Liver (tissue), 9 donors: Measurements from ENCODE around the gene SPCS3. TPM values are rescaled to one million over a fixed set of nuclear protein-coding genes. Genes with fewer than 3 reads are reported as not detected.

Experiments used
- DNase-seq: peaks from one replicate; pipeline ENCODE4 v3.0.0-alpha.2; 2017; ENCODE audit warnings: low spot score
- H3K27ac ChIP-seq, 2 donors: one replicate each; pipeline ENCODE4 v1.7.0; 2013; ENCODE audit warnings: inconsistent platforms in 2 of 2, low read length in 2 of 2, control low read depth in 1 of 2, low read depth in 1 of 2, mild to moderate bottlenecking in 1 of 2
- H3K27me3 ChIP-seq, 4 donors: one replicate each; pipeline versions ENCODE4 v1.6.1 to v1.7.0; 2013; ENCODE audit warnings: low read length in 3 of 4, inconsistent platforms in 1 of 4, mild to moderate bottlenecking in 1 of 4, moderate library complexity in 1 of 4; ENCODE audit not compliant: control insufficient read depth in 4 of 4, insufficient read depth in 4 of 4
- H3K36me3 ChIP-seq, 4 donors: one replicate each; pipeline versions ENCODE4 v1.6.1 to v1.7.0; 2013; ENCODE audit warnings: low read length in 3 of 4, mild to moderate bottlenecking in 3 of 4, low read depth in 1 of 4, moderate library complexity in 1 of 4; ENCODE audit not compliant: control insufficient read depth in 4 of 4, insufficient read depth in 3 of 4
- H3K4me1 ChIP-seq, 4 donors: one replicate each; pipeline versions ENCODE4 v1.6.1 to v1.7.0; 2013; ENCODE audit warnings: low read length in 3 of 4, mild to moderate bottlenecking in 3 of 4, moderate library complexity in 1 of 4; ENCODE audit not compliant: control insufficient read depth in 4 of 4, insufficient read depth in 4 of 4
- H3K4me3 ChIP-seq, 3 donors: one replicate each; pipeline versions ENCODE4 v1.6.1 to v1.7.0; 2013; ENCODE audit warnings: low read length in 3 of 3, control low read depth in 1 of 3, low read depth in 1 of 3, mild to moderate bottlenecking in 1 of 3
- H3K9ac ChIP-seq, 2 donors: one replicate each; pipeline ENCODE4 v1.7.0; 2013; ENCODE audit warnings: low read length in 2 of 2, mild to moderate bottlenecking in 2 of 2, moderate library complexity in 2 of 2, control low read depth in 1 of 2, low read depth in 1 of 2
- H3K9me3 ChIP-seq, 4 donors: one replicate each; pipeline versions ENCODE4 v1.6.1 to v1.7.0; 2013; ENCODE audit warnings: low read length in 3 of 4; ENCODE audit not compliant: control insufficient read depth in 4 of 4
- EGR1 ChIP-seq, 2 donors: IDR thresholded peaks; 2 replicates each; pipeline ENCODE4 v1.6.1; 2016 to 2018; ENCODE audit warnings: antibody characterized with exemption in 2 of 2, low read depth in 2 of 2
- FOXA1 ChIP-seq: IDR thresholded peaks from 2 replicates; pipeline ENCODE4 v1.6.1; 2016; ENCODE audit warnings: antibody characterized with exemption
- FOXA2 ChIP-seq: IDR thresholded peaks from 2 replicates; pipeline ENCODE4 v1.6.1; 2016; ENCODE audit warnings: antibody characterized with exemption
- GABPA ChIP-seq, 2 donors: IDR thresholded peaks in 1 of 2; conservative IDR thresholded peaks in 1 of 2; 2 replicates each; pipeline ENCODE4 v1.6.1; 2016; ENCODE audit warnings: antibody characterized with exemption in 2 of 2, mild to moderate bottlenecking in 1 of 2, moderate library complexity in 1 of 2
- HNF4A ChIP-seq, 2 donors: conservative IDR thresholded peaks; 2 replicates each; pipeline ENCODE4 v1.6.1; 2016; ENCODE audit warnings: antibody characterized with exemption in 2 of 2, mild to moderate bottlenecking in 2 of 2
- HNF4G ChIP-seq: IDR thresholded peaks from 2 replicates; pipeline ENCODE4 v1.6.1; 2016; ENCODE audit warnings: antibody characterized with exemption
- JUND ChIP-seq, 2 donors: IDR thresholded peaks; 2 replicates each; pipeline ENCODE4 v1.6.1; 2016; ENCODE audit warnings: antibody characterized with exemption in 2 of 2
- NR2F2 ChIP-seq: IDR thresholded peaks from 2 replicates; pipeline ENCODE4 v1.6.1; 2016; ENCODE audit warnings: antibody characterized with exemption
- RAD21 ChIP-seq, 2 donors: IDR thresholded peaks; 2 replicates each; pipeline ENCODE4 v1.6.1; 2016; ENCODE audit warnings: antibody characterized with exemption in 2 of 2, mild to moderate bottlenecking in 2 of 2
- RXRA ChIP-seq, 2 donors: IDR thresholded peaks; 2 replicates each; pipeline ENCODE4 v1.6.1; 2017 to 2018; ENCODE audit warnings: antibody characterized with exemption in 2 of 2, mild to moderate bottlenecking in 1 of 2
- SP1 ChIP-seq: IDR thresholded peaks from 2 replicates; pipeline ENCODE4 v1.6.1; 2018; ENCODE audit warnings: antibody characterized with exemption, mild to moderate bottlenecking
- TAF1 ChIP-seq: conservative IDR thresholded peaks from 2 replicates; pipeline ENCODE4 v1.6.1; 2016; ENCODE audit warnings: antibody characterized with exemption, mild to moderate bottlenecking
- YY1 ChIP-seq: IDR thresholded peaks from 2 replicates; pipeline ENCODE4 v1.6.1; 2016; ENCODE audit warnings: antibody characterized with exemption, mild to moderate bottlenecking
- WGBS: extraction: QIAGEN DNeasy Blood & Tissue Kit; methylation state at CpG from one replicate; pipeline ENCODE4 v1.1.7; 2013; 5-methylcytosine and 5-hydroxymethylcytosine counted together
- polyA plus RNA-seq, 2 donors: library from polyadenylated mRNA; stranded (reverse) in 1 of 2; unstranded in 1 of 2; fragments of 200-250 nt in 1 of 2; fragments of >200 nt in 1 of 2; fragmentation: Nextera tagmentation in 1 of 2; extraction: Ambion mirVana in 1 of 2; gene quantifications; one replicate each; pipeline versions ENCODE4 v1.2.1 to v1.2.3, GENCODE V29; 2013 to 2015
- total RNA-seq, 2 donors: library from RNA; depleted of rRNA; stranded (reverse); fragments of >200 nt; gene quantifications; one replicate each; pipeline ENCODE4 v1.2.3, GENCODE V29; 2014
- TF ChIP-seq, protein P1 (sequence below): IDR thresholded peaks from 2 replicates; pipeline ENCODE4 v1.6.1; 2016; ENCODE audit warnings: antibody characterized with exemption
- TF ChIP-seq, protein P2 (sequence below): IDR thresholded peaks from 2 replicates; pipeline ENCODE4 v1.6.1; 2016; ENCODE audit warnings: antibody characterized with exemption
- TF ChIP-seq, protein P3 (sequence below): IDR thresholded peaks from 2 replicates; pipeline ENCODE4 v1.6.1; 2016; ENCODE audit warnings: antibody characterized with exemption, mild to moderate bottlenecking
- TF ChIP-seq, protein P4 (sequence below): IDR thresholded peaks from 2 replicates; pipeline ENCODE4 v1.6.1; 2016; ENCODE audit warnings: antibody characterized with exemption
- donor health status: healthy.
- donor health status: healthy.
- donor health status: healthy.
- donor health status: healthy.
- donor health status: healthy.

The SPCS3 gene
- total and polyA plus RNA-seq, 4 donors, result 54.0 to 79.4 (median 63.0) TPM

DNA sequence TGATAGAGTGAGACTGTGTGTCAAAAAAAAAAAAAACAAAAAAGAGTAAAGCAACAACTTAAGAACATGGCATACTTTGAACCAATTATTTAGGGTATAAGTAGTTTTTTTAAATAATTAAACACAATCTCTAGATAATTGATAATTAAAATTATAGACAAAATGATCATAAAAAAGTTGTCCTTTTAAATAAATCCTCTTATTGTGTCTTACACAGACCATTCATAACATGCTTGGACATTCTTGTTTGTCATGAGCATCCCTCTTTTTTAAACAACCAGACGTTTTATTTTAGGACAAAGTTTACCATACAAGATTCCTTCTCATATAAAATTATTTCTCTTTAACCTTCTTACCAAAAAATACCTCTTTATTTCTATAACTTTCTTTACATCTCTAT is 35.1 kb downstream of the SPCS3 start:
- Histone ChIP-seq H3K9ac (no peak overlapping the region), H3K27ac (no peak overlapping the region), H3K4me1 (no peaks in the 10 kb centered on the region), H3K4me3 (no peak overlapping the region), H3K36me3 (no peaks in the 10 kb centered on the region), H3K27me3 (no peaks in the 10 kb centered on the region), H3K9me3 (no peaks in the 10 kb centered on the region)
- DNase-seq, result no peak
- TF ChIP-seq, protein P1, sequence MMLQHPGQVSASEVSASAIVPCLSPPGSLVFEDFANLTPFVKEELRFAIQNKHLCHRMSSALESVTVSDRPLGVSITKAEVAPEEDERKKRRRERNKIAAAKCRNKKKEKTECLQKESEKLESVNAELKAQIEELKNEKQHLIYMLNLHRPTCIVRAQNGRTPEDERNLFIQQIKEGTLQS, result no peak
- TF ChIP-seq, protein P2, sequence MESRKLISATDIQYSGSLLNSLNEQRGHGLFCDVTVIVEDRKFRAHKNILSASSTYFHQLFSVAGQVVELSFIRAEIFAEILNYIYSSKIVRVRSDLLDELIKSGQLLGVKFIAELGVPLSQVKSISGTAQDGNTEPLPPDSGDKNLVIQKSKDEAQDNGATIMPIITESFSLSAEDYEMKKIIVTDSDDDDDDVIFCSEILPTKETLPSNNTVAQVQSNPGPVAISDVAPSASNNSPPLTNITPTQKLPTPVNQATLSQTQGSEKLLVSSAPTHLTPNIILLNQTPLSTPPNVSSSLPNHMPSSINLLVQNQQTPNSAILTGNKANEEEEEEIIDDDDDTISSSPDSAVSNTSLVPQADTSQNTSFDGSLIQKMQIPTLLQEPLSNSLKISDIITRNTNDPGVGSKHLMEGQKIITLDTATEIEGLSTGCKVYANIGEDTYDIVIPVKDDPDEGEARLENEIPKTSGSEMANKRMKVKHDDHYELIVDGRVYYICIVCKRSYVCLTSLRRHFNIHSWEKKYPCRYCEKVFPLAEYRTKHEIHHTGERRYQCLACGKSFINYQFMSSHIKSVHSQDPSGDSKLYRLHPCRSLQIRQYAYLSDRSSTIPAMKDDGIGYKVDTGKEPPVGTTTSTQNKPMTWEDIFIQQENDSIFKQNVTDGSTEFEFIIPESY, result no peak
- TF ChIP-seq HNF4A (conservative IDR thresholded peaks at IDR 0.05), result no peak
- no peak for TF ChIP-seq JUND (IDR thresholded peaks at IDR 0.05)
- TF ChIP-seq, protein P3, sequence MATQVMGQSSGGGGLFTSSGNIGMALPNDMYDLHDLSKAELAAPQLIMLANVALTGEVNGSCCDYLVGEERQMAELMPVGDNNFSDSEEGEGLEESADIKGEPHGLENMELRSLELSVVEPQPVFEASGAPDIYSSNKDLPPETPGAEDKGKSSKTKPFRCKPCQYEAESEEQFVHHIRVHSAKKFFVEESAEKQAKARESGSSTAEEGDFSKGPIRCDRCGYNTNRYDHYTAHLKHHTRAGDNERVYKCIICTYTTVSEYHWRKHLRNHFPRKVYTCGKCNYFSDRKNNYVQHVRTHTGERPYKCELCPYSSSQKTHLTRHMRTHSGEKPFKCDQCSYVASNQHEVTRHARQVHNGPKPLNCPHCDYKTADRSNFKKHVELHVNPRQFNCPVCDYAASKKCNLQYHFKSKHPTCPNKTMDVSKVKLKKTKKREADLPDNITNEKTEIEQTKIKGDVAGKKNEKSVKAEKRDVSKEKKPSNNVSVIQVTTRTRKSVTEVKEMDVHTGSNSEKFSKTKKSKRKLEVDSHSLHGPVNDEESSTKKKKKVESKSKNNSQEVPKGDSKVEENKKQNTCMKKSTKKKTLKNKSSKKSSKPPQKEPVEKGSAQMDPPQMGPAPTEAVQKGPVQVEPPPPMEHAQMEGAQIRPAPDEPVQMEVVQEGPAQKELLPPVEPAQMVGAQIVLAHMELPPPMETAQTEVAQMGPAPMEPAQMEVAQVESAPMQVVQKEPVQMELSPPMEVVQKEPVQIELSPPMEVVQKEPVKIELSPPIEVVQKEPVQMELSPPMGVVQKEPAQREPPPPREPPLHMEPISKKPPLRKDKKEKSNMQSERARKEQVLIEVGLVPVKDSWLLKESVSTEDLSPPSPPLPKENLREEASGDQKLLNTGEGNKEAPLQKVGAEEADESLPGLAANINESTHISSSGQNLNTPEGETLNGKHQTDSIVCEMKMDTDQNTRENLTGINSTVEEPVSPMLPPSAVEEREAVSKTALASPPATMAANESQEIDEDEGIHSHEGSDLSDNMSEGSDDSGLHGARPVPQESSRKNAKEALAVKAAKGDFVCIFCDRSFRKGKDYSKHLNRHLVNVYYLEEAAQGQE, result no peak
- TF ChIP-seq FOXA2, result no peak
- TF ChIP-seq RAD21 (IDR thresholded peaks at IDR 0.05), result no peak
- no peak for TF ChIP-seq EGR1 (IDR thresholded peaks at IDR 0.05; ENCODE audit: low read depth in 2 of 2)
- no peak for TF ChIP-seq FOXA1
- TF ChIP-seq RXRA (IDR thresholded peaks at IDR 0.05), result no peak
- no peak for TF ChIP-seq NR2F2
- no peak for TF ChIP-seq SP1
- TF ChIP-seq HNF4G, result no peak
- TF ChIP-seq, protein P4, sequence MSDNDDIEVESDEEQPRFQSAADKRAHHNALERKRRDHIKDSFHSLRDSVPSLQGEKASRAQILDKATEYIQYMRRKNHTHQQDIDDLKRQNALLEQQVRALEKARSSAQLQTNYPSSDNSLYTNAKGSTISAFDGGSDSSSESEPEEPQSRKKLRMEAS, result no peak
- no peak for TF ChIP-seq GABPA (IDR thresholded peaks at IDR 0.05 in 1 of 2, conservative IDR thresholded peaks at IDR 0.05 in 1 of 2)
- no peak for TF ChIP-seq YY1
- WGBS, result 68% methylated on average over 1 of the region's 1 CpG

DNA sequence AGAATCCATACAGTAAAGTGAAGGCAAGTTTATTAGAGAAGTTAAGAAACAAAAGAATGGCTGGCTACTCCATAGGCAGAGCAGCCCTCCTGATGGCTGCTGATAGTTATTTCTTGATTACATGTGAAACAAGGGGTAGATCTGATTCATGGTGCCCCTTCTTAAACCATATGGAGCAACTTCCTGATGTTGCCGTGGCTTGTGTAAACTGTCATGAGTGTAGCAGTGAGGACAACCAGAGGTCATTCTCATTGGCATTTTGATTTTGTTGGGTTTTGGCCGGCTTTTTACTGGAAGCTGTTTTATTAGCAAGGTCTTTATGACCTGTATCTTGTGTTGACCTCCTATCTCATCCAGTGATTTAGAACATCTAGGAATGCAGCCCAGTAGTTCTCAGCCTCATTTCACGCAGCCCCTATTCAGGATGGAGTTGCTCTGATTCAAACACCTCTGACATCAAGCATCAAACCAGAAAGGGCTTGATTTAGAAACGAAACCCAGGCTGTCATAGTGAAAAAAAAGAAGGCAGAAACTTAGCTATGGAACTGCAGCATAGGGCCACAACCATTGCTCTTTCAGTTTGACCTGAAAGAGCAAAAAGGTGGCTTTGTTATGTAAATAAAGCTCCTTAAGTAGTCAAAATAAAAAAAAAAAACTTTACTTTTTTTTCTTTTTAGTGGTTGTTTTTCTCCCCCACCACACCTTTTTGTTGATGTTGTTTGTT is 37.8 kb downstream of the SPCS3 start:
- WGBS, result 63% methylated on average over 4 of the region's 4 CpGs
- H3K9ac ChIP-seq, result no peak overlapping the region
- no peaks in the 10 kb centered on the region for H3K36me3 ChIP-seq
- H3K27ac ChIP-seq, result no peak overlapping the region
- TF ChIP-seq EGR1 (IDR thresholded peaks at IDR 0.05; ENCODE audit: low read depth in 2 of 2) (no peak), RXRA (IDR thresholded peaks at IDR 0.05) (no peak), HNF4G (no peak), YY1 (no peak), JUND (IDR thresholded peaks at IDR 0.05) (no peak), TAF1 (no peak), FOXA2 (no peak)
- TF ChIP-seq, protein P3, result no peak
- H3K4me1 ChIP-seq, result no peaks in the 10 kb centered on the region
- H3K27me3 ChIP-seq, result no peaks in the 10 kb centered on the region
- H3K9me3 ChIP-seq, result no peaks in the 10 kb centered on the region
- H3K4me3 ChIP-seq, result no peak overlapping the region
- DNase-seq, result no peak
